Activated T-helper 17 cell treated with anti-CD3 and anti-CD28 coated beads, Interleukin-2, amount 50 U/mL, for 72 hours (primary cell): ENCODE data around the gene RABGAP1L. TPM values are rescaled to one million over a fixed set of nuclear protein-coding genes. Genes with fewer than 3 reads are reported as not detected.

Experiments used
- ATAC-seq: fragments of 150-1000 bp; cut with Tn5 transposase; replicated peaks from 2 replicates; pipeline ENCODE4 v1.10.0; 2021; ENCODE audit warnings: mild to moderate bottlenecking, moderate library complexity
- H3K27ac Mint-ChIP-seq: one replicate; pipeline ENCODE4 v1.8.0; 2022; ENCODE audit warnings: mixed read lengths
- H3K27me3 Mint-ChIP-seq: one replicate; pipeline ENCODE4 v1.8.0; 2022; ENCODE audit warnings: mixed read lengths
- H3K36me3 Mint-ChIP-seq: one replicate; pipeline ENCODE4 v1.8.0; 2022; ENCODE audit warnings: low read depth, mild to moderate bottlenecking, mixed read lengths
- H3K4me1 Mint-ChIP-seq: one replicate; pipeline ENCODE4 v1.8.0; 2022; ENCODE audit warnings: mixed read lengths
- H3K4me3 Mint-ChIP-seq: one replicate; pipeline ENCODE4 v1.8.0; 2022; ENCODE audit warnings: mild to moderate bottlenecking, mixed read lengths
- H3K9me3 Mint-ChIP-seq: one replicate; pipeline ENCODE4 v1.8.0; 2022; ENCODE audit warnings: mixed read lengths
- total RNA-seq, 2 donors: library from RNA; stranded (reverse); gene quantifications; one replicate each; pipeline ENCODE4 v1.2.3, GENCODE V29; 2022

RABGAP1L gene
- total RNA-seq, 2 donors from 2014 or later, result 38.4 to 54.1 TPM

GRCh38 chr1:174990382-174990999 lies 831.2 kb downstream of the RABGAP1L start:
- Mint-ChIP-seq H3K27ac (peak overlapping the region; percentile 93), H3K27me3 (no peaks in the 10 kb centered on the region), H3K36me3 (peaks cover 33% of the 10 kb centered on the region), H3K4me3 (peak overlapping the region; percentile 88), H3K4me1 (peaks cover 16% of the 10 kb centered on the region), H3K9me3 (no peaks in the 10 kb centered on the region)
- ATAC-seq, result peak; percentile 73

GRCh38 chr1:174991473-174991872 lies 832.2 kb downstream of the RABGAP1L start:
- ATAC-seq, result no peak
- no peaks in the 10 kb centered on the region for H3K27me3 Mint-ChIP-seq
- no peak overlapping the region for H3K4me3 Mint-ChIP-seq
- peaks cover 33% of the 10 kb centered on the region for H3K36me3 Mint-ChIP-seq
- peaks cover 16% of the 10 kb centered on the region for H3K4me1 Mint-ChIP-seq
- H3K9me3 Mint-ChIP-seq, result no peaks in the 10 kb centered on the region
- H3K27ac Mint-ChIP-seq, result no peak overlapping the region

- no peak for ATAC-seq
- Mint-ChIP-seq H3K27me3 (no peaks in the 10 kb centered on the region), H3K9me3 (no peaks in the 10 kb centered on the region), H3K4me3 (no peak overlapping the region), H3K4me1 (peaks cover 11% of the 10 kb centered on the region), H3K36me3 (peaks cover 35% of the 10 kb centered on the region), H3K27ac (no peak overlapping the region)
Measured at GRCh38 chr1:174995121-174995520, 835.8 kb downstream of the RABGAP1L start.

- H3K9me3 Mint-ChIP-seq, result no peaks in the 10 kb centered on the region
- peaks cover 36% of the 10 kb centered on the region for H3K36me3 Mint-ChIP-seq
- H3K4me1 Mint-ChIP-seq, result peaks cover 11% of the 10 kb centered on the region
- H3K27me3 Mint-ChIP-seq, result no peaks in the 10 kb centered on the region
- ATAC-seq, result no peak
- no peak overlapping the region for H3K27ac Mint-ChIP-seq
- H3K4me3 Mint-ChIP-seq, result no peak overlapping the region
Measured at GRCh38 chr1:174995916-174996315, 836.6 kb downstream of the RABGAP1L start.

- Mint-ChIP-seq H3K27ac (no peak overlapping the region), H3K4me1 (peaks cover 11% of the 10 kb centered on the region), H3K9me3 (no peaks in the 10 kb centered on the region), H3K27me3 (no peaks in the 10 kb centered on the region), H3K36me3 (peaks cover 42% of the 10 kb centered on the region), H3K4me3 (no peak overlapping the region)
- no peak for ATAC-seq
Measured at GRCh38 chr1:174996476-174996875, 837.2 kb downstream of the RABGAP1L start.

- H3K36me3 Mint-ChIP-seq, result peaks cover 48% of the 10 kb centered on the region
- no peaks in the 10 kb centered on the region for H3K9me3 Mint-ChIP-seq
- H3K4me3 Mint-ChIP-seq, result no peak overlapping the region
- ATAC-seq, result no peak
- peaks cover 12% of the 10 kb centered on the region for H3K4me1 Mint-ChIP-seq
- no peaks in the 10 kb centered on the region for H3K27me3 Mint-ChIP-seq
- H3K27ac Mint-ChIP-seq, result no peak overlapping the region
Measured at GRCh38 chr1:174997041-174997440, 837.7 kb downstream of the RABGAP1L start.

GRCh38 chr1:174998569-174999215 lies 839.4 kb downstream of the RABGAP1L start:
- H3K9me3 Mint-ChIP-seq, result no peaks in the 10 kb centered on the region
- H3K4me1 Mint-ChIP-seq, result peaks cover 19% of the 10 kb centered on the region
- no peak overlapping the region for H3K27ac Mint-ChIP-seq
- no peak overlapping the region for H3K4me3 Mint-ChIP-seq
- peaks cover 59% of the 10 kb centered on the region for H3K36me3 Mint-ChIP-seq
- H3K27me3 Mint-ChIP-seq, result no peaks in the 10 kb centered on the region
- ATAC-seq, result no peak

GRCh38 chr1:174999216-174999935 lies 840.1 kb downstream of the RABGAP1L start:
- no peaks in the 10 kb centered on the region for H3K27me3 Mint-ChIP-seq
- H3K9me3 Mint-ChIP-seq, result no peaks in the 10 kb centered on the region
- H3K4me3 Mint-ChIP-seq, result no peak overlapping the region
- no peak overlapping the region for H3K27ac Mint-ChIP-seq
- peaks cover 23% of the 10 kb centered on the region for H3K4me1 Mint-ChIP-seq
- peaks cover 60% of the 10 kb centered on the region for H3K36me3 Mint-ChIP-seq
- ATAC-seq, result peak; percentile 81

- H3K4me3 Mint-ChIP-seq, result no peak within 1 kb of the TSS
- H3K4me1 Mint-ChIP-seq, result peaks cover 27% of the 10 kb centered on the region
- peak; percentile 2 for ATAC-seq
- H3K36me3 Mint-ChIP-seq, result peaks cover 63% of the 10 kb centered on the region
- no peaks in the 10 kb centered on the region for H3K27me3 Mint-ChIP-seq
- H3K27ac Mint-ChIP-seq, result no peak within 1 kb of the TSS
- H3K9me3 Mint-ChIP-seq, result no peaks in the 10 kb centered on the region
Measured at GRCh38 chr1:174999936-175000696, 840.8 kb downstream of the RABGAP1L start, which contains the start of gene CACYBP. TSS of gene CACYBP (plus strand) at chr1:174999947. CDS start at chr1:175000181, 234 bp downstream.

GRCh38 chr1:175000697-175001187 lies 841.4 kb downstream of the RABGAP1L start:
- H3K4me1 Mint-ChIP-seq, result peaks cover 33% of the 10 kb centered on the region
- H3K4me3 Mint-ChIP-seq, result no peak overlapping the region
- no peak overlapping the region for H3K27ac Mint-ChIP-seq
- peak; percentile 12 for ATAC-seq
- H3K9me3 Mint-ChIP-seq, result no peaks in the 10 kb centered on the region
- H3K27me3 Mint-ChIP-seq, result no peaks in the 10 kb centered on the region
- peaks cover 68% of the 10 kb centered on the region for H3K36me3 Mint-ChIP-seq

- no peaks in the 10 kb centered on the region for H3K27me3 Mint-ChIP-seq
- no peak overlapping the region for H3K27ac Mint-ChIP-seq
- no peak for ATAC-seq
- peaks cover 79% of the 10 kb centered on the region for H3K36me3 Mint-ChIP-seq
- H3K9me3 Mint-ChIP-seq, result no peaks in the 10 kb centered on the region
- H3K4me1 Mint-ChIP-seq, result peaks cover 26% of the 10 kb centered on the region
- H3K4me3 Mint-ChIP-seq, result no peak overlapping the region
Measured at GRCh38 chr1:175002910-175003517, 843.7 kb downstream of the RABGAP1L start.

- no peak for ATAC-seq
- H3K4me1 Mint-ChIP-seq, result peaks cover 28% of the 10 kb centered on the region
- no peaks in the 10 kb centered on the region for H3K27me3 Mint-ChIP-seq
- peaks cover 84% of the 10 kb centered on the region for H3K36me3 Mint-ChIP-seq
- no peak overlapping the region for H3K4me3 Mint-ChIP-seq
- no peaks in the 10 kb centered on the region for H3K9me3 Mint-ChIP-seq
- H3K27ac Mint-ChIP-seq, result no peak overlapping the region
Measured at GRCh38 chr1:175003521-175003920, 844.2 kb downstream of the RABGAP1L start.

- Mint-ChIP-seq H3K4me3 (peak overlapping the region; percentile 52), H3K9me3 (no peaks in the 10 kb centered on the region), H3K4me1 (peaks cover 33% of the 10 kb centered on the region), H3K36me3 (peaks cover 100% of the 10 kb centered on the region), H3K27me3 (no peaks in the 10 kb centered on the region), H3K27ac (peak overlapping the region; percentile 84)
- ATAC-seq, result peak; percentile 74
Measured at GRCh38 chr1:175005085-175005783, 845.9 kb downstream of the RABGAP1L start.
